ENCODE measurements around the gene PTPN3.

Gene PTPN3

GRCh38 chr9:109421026-109421970, 76.8 kb downstream of the PTPN3 start:
- DNase-seq, result no peak

DNA sequence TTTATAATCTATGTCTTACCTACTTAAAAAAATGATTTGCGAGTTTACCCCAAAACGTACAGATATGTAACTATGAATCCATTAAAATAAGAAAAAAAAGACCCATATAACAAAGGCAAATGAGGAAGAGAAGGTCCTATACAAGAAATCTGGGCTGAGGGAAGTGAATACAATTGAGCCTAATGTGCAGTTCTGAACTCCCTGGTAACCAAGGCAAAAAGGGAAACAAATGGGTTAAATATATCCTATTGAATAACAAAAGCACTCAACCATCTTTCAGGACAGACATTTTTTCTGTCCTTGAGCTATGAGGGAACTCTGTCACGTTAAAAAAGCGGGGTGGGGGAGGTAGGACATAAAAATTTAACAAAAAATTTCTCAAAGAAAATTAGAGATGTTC, 78.6 kb downstream of the PTPN3 start:
- DNase-seq, result no peak

- DNase-seq, result peak; percentile 42
Measured at GRCh38 chr9:109418827-109419226, 79.3 kb downstream of the PTPN3 start.

DNA sequence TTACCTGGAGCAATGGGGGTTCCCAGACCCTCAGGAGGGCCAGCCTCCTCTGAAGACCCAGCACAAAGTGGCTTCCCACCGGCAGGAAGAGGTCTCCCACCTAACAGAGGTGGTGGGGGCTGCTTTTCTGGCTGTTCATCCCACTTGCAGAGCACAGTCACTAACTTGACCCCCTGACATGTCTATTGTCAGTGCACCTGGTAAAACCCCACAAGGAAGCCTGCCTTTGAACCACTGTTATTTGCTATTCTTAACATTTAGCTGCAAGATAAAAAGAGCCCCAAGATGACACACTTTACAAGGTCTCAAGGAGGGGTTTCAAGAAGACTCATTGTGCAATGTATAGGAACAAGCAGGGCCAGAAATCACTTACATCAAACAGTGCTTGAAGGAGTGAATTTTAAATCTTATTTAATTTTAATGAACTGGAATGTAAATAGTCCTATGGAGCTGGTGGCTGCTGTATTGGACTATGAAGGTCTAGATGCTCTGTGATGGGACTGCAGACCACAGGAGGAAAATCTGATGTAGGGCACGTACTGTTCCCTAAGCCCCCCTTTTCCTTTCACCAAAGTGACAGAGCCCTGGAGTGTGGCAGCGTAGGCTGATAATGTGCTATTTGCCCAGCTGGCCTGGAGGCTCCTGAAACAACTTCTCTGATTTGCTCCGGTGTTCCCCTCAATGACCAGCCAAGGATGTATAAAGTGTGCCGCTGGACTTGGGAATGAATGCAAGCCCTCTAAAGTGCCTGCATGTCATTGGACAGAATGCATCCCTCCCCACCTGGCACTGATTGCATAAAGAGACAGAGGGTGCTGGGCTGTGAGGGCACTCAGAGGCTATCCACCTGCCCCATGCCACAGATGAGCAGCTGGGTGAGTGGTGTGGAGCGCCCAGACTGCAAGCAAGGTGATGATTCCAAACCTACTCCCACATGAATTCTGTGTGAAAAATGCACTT, 80.2 kb downstream of the PTPN3 start:
- no peak for DNase-seq

DNA sequence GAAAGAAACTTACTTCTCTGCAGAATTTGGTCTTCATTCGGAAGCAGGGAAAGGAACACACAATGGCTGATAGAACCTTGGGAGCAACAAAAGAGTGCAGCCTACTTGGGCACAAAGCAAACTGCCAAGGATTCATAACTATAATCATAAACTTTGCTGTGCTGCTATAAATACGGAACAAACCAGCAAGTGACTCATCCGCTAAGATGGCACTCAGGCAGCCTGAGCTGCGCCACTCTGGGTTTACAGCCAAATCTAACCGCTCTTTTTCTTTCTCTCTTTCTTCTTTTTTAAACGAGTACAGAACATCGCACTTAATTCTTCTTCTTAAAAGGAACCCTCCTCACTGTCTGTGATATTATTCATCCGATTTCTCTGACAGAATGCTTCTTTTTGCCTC, 81.1 kb downstream of the PTPN3 start:
- DNase-seq, result no peak

- peak; percentile 35 for DNase-seq
Measured at GRCh38 chr9:109416135-109416706, 81.9 kb downstream of the PTPN3 start.

DNA sequence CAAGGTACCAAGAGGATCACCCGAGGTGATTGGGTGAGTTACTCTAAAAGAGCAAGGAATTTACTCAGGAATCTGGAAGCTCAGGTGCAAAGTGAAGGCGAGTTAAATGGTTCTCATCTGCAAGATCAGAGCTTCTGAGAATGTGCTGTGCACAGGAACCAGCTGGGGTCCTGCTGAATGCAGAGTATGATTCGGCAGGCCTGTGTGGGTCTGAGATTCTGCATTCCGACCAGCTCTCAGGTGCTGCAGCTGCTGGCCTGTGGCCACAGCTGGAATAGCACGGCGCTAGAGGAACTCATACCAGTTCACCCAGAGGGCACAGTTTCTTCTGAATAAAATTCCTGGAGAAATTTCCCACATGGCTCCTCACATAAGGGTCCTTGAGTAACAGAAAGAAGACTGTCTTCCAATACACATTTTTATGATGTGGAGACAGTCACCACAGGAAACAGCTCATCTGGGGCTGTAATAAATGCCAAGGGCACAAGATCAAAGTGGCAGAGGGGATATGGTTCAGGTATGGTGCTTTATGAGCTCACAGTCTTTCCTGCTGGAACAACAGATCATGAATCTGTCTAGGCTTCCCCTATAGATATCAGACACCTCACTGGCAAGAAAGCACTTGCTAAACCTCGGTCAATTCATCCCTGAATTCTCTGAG, 83.9 kb downstream of the PTPN3 start:
- DNase-seq, result no peak

GRCh38 chr9:109411798-109412352, 86.2 kb downstream of the PTPN3 start:
- DNase-seq, result peak; percentile 68

DNA sequence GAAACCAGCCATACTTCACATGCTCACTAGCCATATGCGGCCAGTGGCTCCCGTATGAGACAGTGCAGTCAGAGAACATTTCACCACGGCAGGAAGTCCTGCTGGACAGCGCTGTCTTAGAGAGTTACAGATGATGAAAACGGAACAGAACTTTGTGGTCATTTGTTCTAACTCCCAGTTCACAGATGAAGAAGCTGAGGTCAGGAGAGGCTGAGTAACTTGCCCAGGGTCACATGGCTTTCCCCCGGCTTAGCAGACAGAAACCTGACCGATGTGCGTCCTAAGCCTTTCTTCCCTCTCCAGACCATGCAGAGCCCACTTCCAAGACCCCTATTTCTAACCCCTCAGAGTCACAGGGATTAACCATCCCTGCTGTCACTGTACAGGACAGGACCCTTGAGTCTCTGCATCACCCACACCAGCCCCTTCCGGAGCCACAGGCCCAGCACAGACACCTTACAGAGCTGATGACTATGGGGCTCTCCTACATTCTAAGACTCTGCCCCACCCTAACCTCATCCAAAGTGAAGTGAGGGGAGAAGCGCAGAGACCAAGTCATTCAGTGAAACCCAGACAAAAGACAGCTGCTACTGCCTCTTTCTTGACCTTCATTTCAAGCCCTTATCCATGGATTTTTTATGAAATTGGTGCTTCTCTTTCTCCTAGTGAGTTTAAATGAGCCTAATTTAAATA, 86.9 kb downstream of the PTPN3 start:
- DNase-seq, result peak; percentile 56

GRCh38 chr9:109409773-109410397, 88.2 kb downstream of the PTPN3 start:
- DNase-seq, result peak; percentile 24

DNA sequence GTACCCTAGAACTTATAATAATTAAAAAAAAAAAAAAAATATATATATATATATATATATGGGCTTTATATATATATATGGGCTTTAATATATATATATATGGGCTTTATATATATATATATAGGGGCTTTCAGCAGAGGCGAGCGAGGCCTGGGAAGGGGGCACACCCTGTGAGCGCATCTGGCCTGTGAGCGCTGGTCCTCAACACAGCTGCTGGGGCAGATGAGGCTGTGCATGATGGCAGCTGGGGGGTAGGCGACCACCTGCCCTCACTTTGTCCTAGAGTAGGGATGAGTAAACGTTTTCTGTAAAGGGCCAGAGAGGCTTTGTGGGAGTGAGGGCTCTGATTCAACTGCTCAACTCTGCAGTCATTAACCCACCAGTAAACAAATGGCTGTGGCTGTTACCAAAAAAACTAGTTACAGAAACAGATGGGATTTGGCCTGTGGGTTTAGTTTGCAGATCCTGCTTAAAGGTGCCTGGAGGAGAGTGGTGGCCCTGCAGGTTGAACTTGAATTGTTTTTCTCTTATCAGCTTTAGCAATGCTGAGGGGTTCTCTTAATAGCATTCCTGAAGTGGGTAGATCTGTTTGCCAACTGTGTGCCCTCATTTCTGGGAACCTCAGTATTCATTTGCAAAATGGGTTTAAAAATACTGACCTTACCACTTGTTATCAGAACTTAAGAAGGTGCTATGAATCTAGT, 89.2 kb downstream of the PTPN3 start:
- DNase-seq, result no peak

- DNase-seq, result no peak
Measured at GRCh38 chr9:109403766-109404320, 94.3 kb downstream of the PTPN3 start.

DNA sequence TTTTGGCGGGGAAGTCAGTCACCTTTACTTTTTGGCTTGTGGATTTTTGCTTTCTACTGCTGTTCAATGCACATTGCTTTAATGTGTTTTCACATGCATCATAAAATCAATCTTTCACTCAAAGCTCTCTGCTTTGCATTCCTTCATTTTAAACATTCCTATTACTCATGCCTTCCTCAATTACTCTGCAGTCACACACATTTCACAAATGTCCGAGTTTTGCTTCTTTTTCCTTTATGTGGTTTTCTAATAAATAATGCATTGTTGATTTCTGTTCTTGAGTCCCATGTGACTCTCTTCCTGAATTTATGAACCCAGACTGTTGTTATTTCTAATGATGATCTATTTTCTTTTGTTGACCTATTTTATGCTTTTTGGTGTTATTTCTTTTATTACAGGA, 95.0 kb downstream of the PTPN3 start:
- DNase-seq, result no peak

DNA sequence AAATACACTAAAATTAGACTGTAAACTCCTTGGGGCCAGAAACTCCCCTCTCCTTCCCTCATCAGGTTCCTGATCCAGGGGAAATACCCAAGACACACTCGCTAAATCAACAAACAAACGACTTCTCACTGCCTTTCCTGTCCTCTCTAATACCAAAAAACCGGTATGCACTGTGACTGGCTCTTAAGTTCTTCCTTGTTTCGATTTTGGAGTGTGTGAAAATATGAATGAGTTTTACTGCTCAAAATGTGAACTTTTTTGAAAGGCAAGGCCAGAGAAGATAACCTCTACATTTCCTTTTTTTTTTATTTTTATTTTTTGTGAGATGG, 96.2 kb downstream of the PTPN3 start:
- DNase-seq, result no peak

DNA sequence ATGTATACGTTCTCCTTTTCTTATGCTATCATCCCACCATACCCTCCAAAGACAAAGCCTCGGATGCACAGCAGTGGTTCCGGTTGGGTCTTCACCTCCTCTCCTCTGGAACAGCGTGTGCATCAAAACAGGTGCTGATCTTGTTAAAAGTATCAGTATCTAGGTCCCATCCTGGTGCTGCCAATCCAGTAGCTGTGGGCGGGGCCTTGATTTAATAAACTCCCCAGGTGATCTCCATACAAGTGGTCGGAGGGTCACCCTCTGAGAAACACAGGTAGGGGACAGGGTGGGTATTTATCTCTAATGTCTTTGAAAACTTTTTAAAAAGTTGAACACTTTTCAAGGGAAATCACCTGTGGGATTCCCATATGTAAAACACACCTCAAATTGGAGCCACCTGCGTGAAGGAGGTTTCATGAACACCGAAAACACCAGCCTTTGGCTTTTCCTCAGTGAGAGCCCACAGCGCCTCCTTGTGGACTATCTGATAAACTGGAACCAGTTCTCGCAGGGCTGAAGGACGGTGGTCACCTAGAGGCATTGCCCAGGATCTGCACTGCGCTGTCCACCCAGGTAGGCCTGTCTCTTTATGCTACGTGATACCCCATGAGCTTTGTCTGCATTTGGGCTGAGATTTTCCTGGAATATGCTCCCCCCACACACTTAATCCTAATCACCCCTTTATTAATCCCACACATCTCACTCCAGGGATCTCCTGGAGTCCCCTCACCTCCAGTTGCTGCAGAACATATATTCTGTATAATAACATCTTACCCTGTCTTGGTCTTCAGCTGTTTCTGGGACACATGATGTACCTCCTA, 96.7 kb downstream of the PTPN3 start:
- peak; percentile 64 for DNase-seq

DNA sequence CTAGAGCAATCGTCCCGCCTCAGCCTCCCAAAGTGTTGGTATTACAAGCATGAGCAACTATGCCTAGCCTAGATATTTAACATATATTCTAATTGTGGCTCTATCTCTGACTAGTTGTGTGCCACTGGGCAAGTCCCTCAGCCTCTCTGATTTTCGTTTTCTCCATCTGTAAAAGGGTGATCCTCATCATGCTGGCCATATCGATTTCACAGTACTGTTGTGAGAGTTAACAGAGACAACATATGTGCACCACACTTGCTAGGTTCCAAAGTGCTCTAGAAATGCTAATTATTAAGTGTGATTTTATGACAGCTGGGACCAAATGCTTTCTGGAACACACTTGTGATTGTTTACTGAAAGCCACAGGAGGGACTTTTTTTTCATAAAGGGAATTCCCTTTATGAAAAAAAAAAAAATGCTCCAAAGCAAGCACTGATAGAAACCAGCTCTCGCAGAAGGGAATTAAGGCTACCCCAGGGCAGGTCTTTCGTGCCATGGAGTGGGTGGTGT, 98.8 kb downstream of the PTPN3 start:
- no peak for DNase-seq

DNA sequence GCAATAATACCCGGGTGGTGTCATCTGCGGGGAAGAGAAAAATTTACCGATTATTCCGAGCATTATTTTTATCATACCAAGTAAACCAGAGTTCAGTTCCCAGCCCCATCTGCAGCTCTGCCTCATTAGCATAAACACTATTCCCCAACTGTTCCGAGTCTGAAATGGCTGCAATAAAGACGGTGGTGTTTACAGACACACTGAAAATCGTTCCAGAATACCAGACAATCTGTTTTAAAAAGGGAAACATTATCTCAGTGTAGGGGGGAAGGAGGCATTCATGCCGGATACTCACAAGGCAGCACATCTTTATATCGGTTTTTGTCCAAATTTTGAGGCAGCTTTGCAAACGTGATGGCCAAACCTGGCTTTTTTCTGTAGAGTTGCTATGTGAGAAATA, 106.9 kb downstream of the PTPN3 start:
- no peak for DNase-seq

- no peak for DNase-seq
Measured at GRCh38 chr9:109387856-109388255, 110.3 kb downstream of the PTPN3 start.

GRCh38 chr9:109387206-109387605, 110.9 kb downstream of the PTPN3 start:
- no peak for DNase-seq
